H1 (cell line): ENCODE results near the gene CBX2. TPM values are rescaled to one million over a fixed set of nuclear protein-coding genes. Genes with fewer than 3 reads are reported as not detected.

Source experiments
- CTCF ChIA-PET: fragments of 300-600 bp; sonication (Branson Sonifier 250); formaldehyde crosslinking; loops from one replicate; lab custom pipeline; 2021; ENCODE audit not compliant: partially characterized antibody; lab: Charles Lee
- POLR2A ChIA-PET: fragments of 300-600 bp; sonication (Branson Sonifier 250); formaldehyde crosslinking; loops from one replicate; lab custom pipeline; 2021; ENCODE audit warnings: inconsistent platforms; ENCODE audit not compliant: partially characterized antibody; lab: Charles Lee
- DNase-seq, 2 experiments: peaks; one replicate each; pipeline versions ENCODE4 v3.0.0 to v3.0.0-alpha.2; 2010 to 2022; ENCODE audit warnings: low spot score in 2 of 2, low read depth in 1 of 2, mixed read lengths in 1 of 2
- FAIRE-seq: peaks from 2 replicates; lab custom pipeline; 2011; peaks lifted over from hg19 to GRCh38; lab: Jason Lieb, UNC
- H2AFZ ChIP-seq: 2 replicates; pipeline ENCODE4 v1.8.1; 2012; ENCODE audit warnings: low read length, inconsistent platforms
- H2AK5ac ChIP-seq: 2 replicates; pipeline ENCODE4 v1.6.1; 2013; ENCODE audit warnings: low read depth, low read length
- H2BK120ac ChIP-seq: replicated peaks from 2 replicates; pipeline ENCODE3; 2013; ENCODE audit warnings: low read depth, low read length, inconsistent platforms
- H2BK12ac ChIP-seq: 2 replicates; pipeline ENCODE4 v1.6.1; 2013; ENCODE audit warnings: low read depth, low read length
- H2BK15ac ChIP-seq: 2 replicates; pipeline ENCODE4 v1.6.1; 2013; ENCODE audit warnings: low read length
- H2BK20ac ChIP-seq: 2 replicates; pipeline ENCODE4 v1.6.1; 2013; ENCODE audit warnings: low read length
- H2BK5ac ChIP-seq: 2 replicates; pipeline ENCODE4 v1.6.1; 2013; ENCODE audit warnings: low read depth, low read length
- H3K14ac ChIP-seq: 2 replicates; pipeline ENCODE4 v1.6.1; 2013; ENCODE audit warnings: inconsistent platforms; ENCODE audit not compliant: insufficient read length
- H3K18ac ChIP-seq: 2 replicates; pipeline ENCODE4 v1.6.1; 2013; ENCODE audit warnings: low read length; ENCODE audit errors: extremely low read depth
- H3K23ac ChIP-seq: 2 replicates; pipeline ENCODE4 v1.6.1; 2013; ENCODE audit warnings: inconsistent platforms; ENCODE audit not compliant: insufficient read length
- H3K23me2 ChIP-seq: 2 replicates; pipeline ENCODE4 v1.6.1; 2013; ENCODE audit warnings: low read depth, low read length
- H3K27ac ChIP-seq: 2 replicates; pipeline ENCODE4 v1.6.1; 2011; ENCODE audit warnings: low read depth, low read length, inconsistent platforms
- H3K27me3 ChIP-seq, 4 experiments: replicated peaks in 1 of 4; 1 replicate in 1 of 4; 2 replicates in 3 of 4; pipeline versions ENCODE4 v1.6.1 to v1.8.1; 2011 to 2013; ENCODE audit warnings: low read length in 3 of 4, mild to moderate bottlenecking in 3 of 4, inconsistent platforms in 2 of 4, mixed read lengths in 2 of 4, moderate library complexity in 1 of 4; ENCODE audit not compliant: control insufficient read depth in 3 of 4, insufficient read depth in 3 of 4; ENCODE audit errors: extremely low read depth in 1 of 4
- H3K36me3 ChIP-seq, 4 experiments: 2 replicates each; pipeline versions ENCODE4 v1.6.1 to v1.8.1; 2011 to 2013; ENCODE audit warnings: mild to moderate bottlenecking in 4 of 4, low read length in 3 of 4, moderate library complexity in 2 of 4, control low read depth in 1 of 4, inconsistent platforms in 1 of 4; ENCODE audit not compliant: insufficient read depth in 4 of 4, control insufficient read depth in 2 of 4
- H3K4ac ChIP-seq: replicated peaks from 2 replicates; pipeline ENCODE3; 2013; ENCODE audit warnings: low read length, low read depth, mixed read lengths, inconsistent platforms; ENCODE audit not compliant: insufficient read length
- H3K4me1 ChIP-seq, 4 experiments: replicated peaks in 1 of 4; 1 replicate in 1 of 4; 2 replicates in 3 of 4; pipeline versions ENCODE4 v1.6.1 to v1.8.1; 2011 to 2013; ENCODE audit warnings: low read length in 3 of 4, inconsistent platforms in 2 of 4, mixed read lengths in 1 of 4; ENCODE audit not compliant: insufficient read depth in 4 of 4, control insufficient read depth in 3 of 4
- H3K4me2 ChIP-seq, 2 experiments: 2 replicates each; pipeline versions ENCODE4 v1.6.1 to v1.8.1; 2011 to 2013; ENCODE audit warnings: low read depth in 2 of 2, low read length in 2 of 2, control low read depth in 1 of 2, inconsistent platforms in 1 of 2, mild to moderate bottlenecking in 1 of 2; ENCODE audit not compliant: insufficient read depth in 1 of 2
- H3K4me3 ChIP-seq, 4 experiments: fragments of 200-600, 300-600 bp in 1 of 4; sonication (generic), shearing (Covaris generic), sonication (Bioruptor Twin) in 1 of 4; 2 replicates each; pipeline versions ENCODE4 v1.5.1 to v1.8.1; 2011 to 2016; ENCODE audit warnings: low read length in 4 of 4, low read depth in 3 of 4, control low read depth in 2 of 4, inconsistent platforms in 2 of 4, mild to moderate bottlenecking in 2 of 4, mixed read lengths in 1 of 4, moderate library complexity in 1 of 4; ENCODE audit not compliant: insufficient read depth in 2 of 4; ENCODE audit errors: extremely low read depth in 1 of 4
- H3K56ac ChIP-seq: replicated peaks from 2 replicates; pipeline ENCODE3; 2013; ENCODE audit warnings: low read depth, mild to moderate bottlenecking, mixed read lengths, low read length, inconsistent platforms; ENCODE audit not compliant: insufficient read length
- H3K79me1 ChIP-seq: 2 replicates; pipeline ENCODE4 v1.6.1; 2013; ENCODE audit warnings: low read depth, low read length, control low read depth
- H3K79me2 ChIP-seq, 2 experiments: 2 replicates each; pipeline versions ENCODE4 v1.6.1 to v1.8.1; 2012 to 2013; ENCODE audit warnings: low read length in 2 of 2, mild to moderate bottlenecking in 2 of 2, inconsistent platforms in 1 of 2; ENCODE audit not compliant: insufficient read depth in 2 of 2, control insufficient read depth in 1 of 2
- H3K9ac ChIP-seq, 4 experiments: replicated peaks in 1 of 4; 1 replicate in 1 of 4; 2 replicates in 3 of 4; pipeline versions ENCODE4 v1.6.1 to v1.8.1; 2011 to 2013; ENCODE audit warnings: low read depth in 3 of 4, low read length in 3 of 4, control low read depth in 2 of 4, mild to moderate bottlenecking in 2 of 4, moderate library complexity in 2 of 4, inconsistent platforms in 1 of 4; ENCODE audit errors: extremely low read depth in 1 of 4
- H3K9me3 ChIP-seq, 2 experiments: 2 replicates each; pipeline versions ENCODE4 v1.6.1 to v1.8.1; 2012 to 2013; ENCODE audit warnings: mild to moderate bottlenecking in 2 of 2, moderate library complexity in 2 of 2, control low read depth in 1 of 2, inconsistent platforms in 1 of 2, low read depth in 1 of 2, low read length in 1 of 2, mixed read lengths in 1 of 2; ENCODE audit not compliant: insufficient read depth in 2 of 2
- H4K20me1 ChIP-seq, 2 experiments: replicated peaks in 1 of 2; 2 replicates each; pipeline versions ENCODE3 to v1.8.1; 2011 to 2013; ENCODE audit warnings: inconsistent platforms in 2 of 2, low read length in 2 of 2, mild to moderate bottlenecking in 1 of 2; ENCODE audit not compliant: insufficient read depth in 2 of 2, control insufficient read depth in 1 of 2
- H4K5ac ChIP-seq: 2 replicates; pipeline ENCODE4 v1.6.1; 2013; ENCODE audit warnings: low read length, low read depth, mixed read lengths, inconsistent platforms; ENCODE audit not compliant: insufficient read length
- H4K8ac ChIP-seq: 2 replicates; pipeline ENCODE4 v1.8.0; 2013; ENCODE audit warnings: mild to moderate bottlenecking, moderate library complexity, low read length, inconsistent platforms; ENCODE audit not compliant: insufficient read depth; ENCODE audit errors: extremely low read depth
- H4K91ac ChIP-seq: replicated peaks from 2 replicates; pipeline ENCODE3; 2013; ENCODE audit warnings: low read length, mixed read lengths, inconsistent platforms; ENCODE audit not compliant: insufficient read length
- BRCA1 ChIP-seq: IDR thresholded peaks from 2 replicates; pipeline ENCODE4 v1.6.1; 2012; ENCODE audit warnings: low read depth, low read length, improper control_type of control experiment
- CEBPB ChIP-seq: IDR thresholded peaks from 2 replicates; pipeline ENCODE4 v1.6.1; 2012; ENCODE audit warnings: low read depth, low read length
- CREB1 ChIP-seq: IDR thresholded peaks from 2 replicates; pipeline ENCODE4 v1.6.1; 2012; ENCODE audit warnings: inconsistent platforms
- EGR1 ChIP-seq: IDR thresholded peaks from 2 replicates; pipeline ENCODE4 v1.6.1; 2011; ENCODE audit warnings: low read depth, low read length, borderline replicate concordance
- HDAC6 ChIP-seq: IDR thresholded peaks from one replicate; pipeline ENCODE4 v1.7.1; 2012; ENCODE audit warnings: low read depth, mild to moderate bottlenecking, inconsistent platforms, low read length, moderate library complexity
- JUN ChIP-seq: IDR thresholded peaks from 2 replicates; pipeline ENCODE4 v1.6.1; 2011; ENCODE audit warnings: low read depth, mild to moderate bottlenecking, improper control_type of control experiment, low read length
- MAFK ChIP-seq: IDR thresholded peaks from 2 replicates; pipeline ENCODE4 v1.6.1; 2012; ENCODE audit warnings: low read depth, mild to moderate bottlenecking, improper control_type of control experiment, low read length
- POLR2A ChIP-seq, 2 experiments: IDR thresholded peaks; 1 replicate in 1 of 2; 2 replicates in 1 of 2; pipeline ENCODE4 v1.6.1; 2011; ENCODE audit warnings: low read depth in 2 of 2, low read length in 2 of 2, mild to moderate bottlenecking in 2 of 2; ENCODE audit errors: control extremely low read depth in 1 of 2
- POLR2AphosphoS5 ChIP-seq: IDR thresholded peaks from 2 replicates; pipeline ENCODE4 v1.6.1; 2011; ENCODE audit warnings: low read depth, low read length
- SIRT6 ChIP-seq: IDR thresholded peaks from one replicate; pipeline ENCODE4 v1.7.1; 2012; ENCODE audit warnings: low read length, inconsistent platforms
- SP2 ChIP-seq: IDR thresholded peaks from 2 replicates; pipeline ENCODE4 v1.6.1; 2012; ENCODE audit warnings: mild to moderate bottlenecking, low read length, inconsistent platforms
- YY1 ChIP-seq: IDR thresholded peaks from 2 replicates; pipeline ENCODE4 v1.6.1; 2011; ENCODE audit warnings: low read depth, mild to moderate bottlenecking, low read length
- WGBS, 2 experiments: shearing (Covaris generic) in 1 of 2; methylation state at CpG; one replicate each; pipeline versions ENCODE4 v1.1.6 to v1.1.7; 2013 to 2015; ENCODE audit warnings: low lambda C conversion rate in 2 of 2, mixed read lengths in 2 of 2, inconsistent platforms in 1 of 2, low coverage in 1 of 2, missing lambda C conversion rate in 1 of 2; ENCODE audit not compliant: insufficient replicate concordance in 2 of 2, insufficient coverage in 1 of 2, insufficient read length in 1 of 2; ENCODE audit errors: extremely low coverage in 1 of 2, missing lambda C conversion rate in 1 of 2; 5-methylcytosine and 5-hydroxymethylcytosine counted together
- polyA plus RNA-seq, 7 experiments: library from polyadenylated mRNA; depleted of rRNA in 3 of 7; stranded (reverse) in 5 of 7; unstranded in 2 of 7; fragments of >200 nt in 5 of 7; fragments of 200-250 nt in 2 of 7; gene quantifications; 1 replicate in 5 of 7; 2 replicates in 1 of 7; 4 replicates in 1 of 7; pipeline versions ENCODE4 v1.2.1 to v1.2.3, GENCODE V29; 2011 to 2013; ENCODE audit warnings: missing spikeins in 2 of 7, mixed read lengths in 2 of 7
- total RNA-seq: library from RNA; stranded (reverse); fragmentation: NEBNext Ultra II Directional; extraction: Animal tissue kit (Norgen Biotek cat#: 25700); gene quantifications from 2 replicates; pipeline ENCODE4 v1.2.1, GENCODE V29; 2021
- TF ChIP-seq, protein P1 (sequence below): IDR thresholded peaks from 2 replicates; pipeline ENCODE4 v1.6.1; 2012; ENCODE audit warnings: inconsistent platforms
- TF ChIP-seq, protein P2 (sequence below): IDR thresholded peaks from 2 replicates; pipeline ENCODE4 v1.6.1; 2012; ENCODE audit warnings: inconsistent platforms

Gene CBX2
- total and polyA plus RNA-seq, 2 of the 8 experiments (the other 6 are each of a cell fraction or from before 2014, with no cell fraction given): 64.3 to 83.9 TPM

DNA sequence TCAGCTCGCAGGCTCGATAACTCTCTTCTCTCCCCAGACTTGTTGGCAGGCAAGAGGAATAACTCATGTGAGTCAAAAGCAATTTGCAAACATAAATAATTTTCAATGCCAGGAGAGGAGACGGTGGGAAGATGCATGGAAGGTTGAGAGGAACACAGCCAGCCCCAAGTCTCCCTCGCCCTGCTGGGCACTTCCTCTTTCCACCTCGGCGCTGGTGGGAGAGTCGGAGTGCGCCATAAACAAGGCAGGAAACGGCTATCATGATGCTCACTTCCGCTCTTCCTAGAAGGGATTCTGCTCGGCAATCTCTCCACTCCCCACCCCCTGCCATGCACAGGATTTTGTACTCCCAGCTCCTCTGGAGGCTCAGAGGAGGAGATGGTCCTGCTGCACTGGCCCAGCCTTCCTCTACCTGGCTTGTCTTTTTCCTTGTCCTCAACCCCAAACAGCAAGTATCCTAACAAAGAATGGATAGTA is 48.3 kb downstream of the CBX2 start:
- Histone ChIP-seq H3K9me3 (no peaks in the 10 kb centered on the region; a peak in 1 of 4 replicates), H3K27me3 (peaks cover 20 to 75% (median 57%) of the 10 kb centered on the region in 4 experiments), H3K14ac (no peak overlapping the region), H3K4me1 (peaks cover 0 to 16% (median 2%) of the 10 kb centered on the region in 4 experiments; a peak in 4 of 7 replicates), H2AFZ (no peak overlapping the region), H4K5ac (no peak overlapping the region), H3K79me2 (no peaks in the 10 kb centered on the region), H3K18ac (no peak overlapping the region), H2BK20ac (no peak overlapping the region), H2BK12ac (no peak overlapping the region), H4K8ac (no peak overlapping the region), H3K36me3 (no peaks in the 10 kb centered on the region; a peak in 1 of 8 replicates), H3K79me1 (no peaks in the 10 kb centered on the region), H3K56ac (no peak overlapping the region), H3K4ac (no peak overlapping the region), H3K4me2 (no peak overlapping the region; a peak in 1 of 4 replicates), H3K27ac (no peak overlapping the region), H3K23me2 (no peaks in the 10 kb centered on the region; the same call in 1 of the 2 replicates), H2BK5ac (no peak overlapping the region), H2BK15ac (no peak overlapping the region), H2AK5ac (no peak overlapping the region), H3K9ac (no peak overlapping the region), H4K20me1 (peaks cover 0 to 5% of the 10 kb centered on the region in 2 experiments), H3K4me3 (no peak overlapping the region), H3K23ac (no peak overlapping the region), H4K91ac (no peak overlapping the region), H2BK120ac (no peak overlapping the region)
- no peak for FAIRE-seq
- DNase-seq: no peak
- ChIA-PET CTCF (interaction anchor here (0.8 to 24.7 kb wide), 10 partner anchors 8 to 168 kb away, joined by 3 to 576 read pairs (median 7); partner anchors contain the start of gene CBX8), POLR2A (interaction anchor here (0.9 to 15.2 kb wide), 2 partner anchors 10 to 16 kb away, joined by 4 to 374 read pairs; no protein-coding TSS in a partner anchor)
- 78% methylated on average over 11 of the region's 11 CpGs; no CpG with 5 or more reads in 1 of the 2 experiments for WGBS, 2 experiments
- TF ChIP-seq, protein P1, sequence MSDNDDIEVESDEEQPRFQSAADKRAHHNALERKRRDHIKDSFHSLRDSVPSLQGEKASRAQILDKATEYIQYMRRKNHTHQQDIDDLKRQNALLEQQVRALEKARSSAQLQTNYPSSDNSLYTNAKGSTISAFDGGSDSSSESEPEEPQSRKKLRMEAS: no peak
- TF ChIP-seq HDAC6: no peak
- TF ChIP-seq, protein P2, sequence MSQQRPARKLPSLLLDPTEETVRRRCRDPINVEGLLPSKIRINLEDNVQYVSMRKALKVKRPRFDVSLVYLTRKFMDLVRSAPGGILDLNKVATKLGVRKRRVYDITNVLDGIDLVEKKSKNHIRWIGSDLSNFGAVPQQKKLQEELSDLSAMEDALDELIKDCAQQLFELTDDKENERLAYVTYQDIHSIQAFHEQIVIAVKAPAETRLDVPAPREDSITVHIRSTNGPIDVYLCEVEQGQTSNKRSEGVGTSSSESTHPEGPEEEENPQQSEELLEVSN: no peak
- TF ChIP-seq EGR1: no peak
- TF ChIP-seq JUN: no peak
- TF ChIP-seq SP2: no peak
- TF ChIP-seq CREB1: no peak
- no peak for TF ChIP-seq POLR2AphosphoS5
- TF ChIP-seq POLR2A (IDR thresholded peaks at IDR 0.05; ENCODE audit: control extremely low read depth in 1 of 2, low read depth in 2 of 2, low read length in 2 of 2): no peak
- TF ChIP-seq SIRT6: no peak
- no peak for TF ChIP-seq MAFK
- no peak for TF ChIP-seq CEBPB
- no peak for TF ChIP-seq YY1
- TF ChIP-seq BRCA1: no peak
